Measurements from ENCODE around the gene BLTP1.
"Not testable (repeated sequence)": the region's sequence is repeated elsewhere in the genome, so short reads cannot be mapped to it uniquely, and the experiment has no call there.

Gene BLTP1

GRCh38 chr4:122151982-122152710 is at the start of gene BLTP1:
Gene BLTP1 (plus strand): TSS chr4:122152331. CDS start chr4:122170648, 18,317 bp downstream.
- DNase-seq = peak; percentile 64 to 66

GRCh38 chr4:122104184-122104583 is 47.9 kb upstream of the BLTP1 start:
- no peak for DNase-seq

GRCh38 chr4:122107680-122108079 is 44.5 kb upstream of the BLTP1 start:
- DNase-seq = no peak

- DNase-seq = not testable (repeated sequence)
These were observed 41.8 kb upstream of the BLTP1 start for GRCh38 chr4:122110304-122110703.

GRCh38 chr4:122117743-122118142 is 34.4 kb upstream of the BLTP1 start:
- DNase-seq = no peak

- no peak for DNase-seq
These were observed 33.9 kb upstream of the BLTP1 start for GRCh38 chr4:122118243-122118642.

GRCh38 chr4:122119739-122120138 is 32.4 kb upstream of the BLTP1 start:
- no peak for DNase-seq

GRCh38 chr4:122121593-122121992 is 30.5 kb upstream of the BLTP1 start:
- DNase-seq = no peak

GRCh38 chr4:122122083-122122482 is 30.0 kb upstream of the BLTP1 start:
- no peak for DNase-seq

GRCh38 chr4:122129061-122129460 is 23.1 kb upstream of the BLTP1 start:
- no peak for DNase-seq

- no peak for DNase-seq
These were observed 20.5 kb upstream of the BLTP1 start for GRCh38 chr4:122131562-122132157.

- DNase-seq = no peak
These were observed 19.2 kb upstream of the BLTP1 start for GRCh38 chr4:122132891-122133290.

- DNase-seq = no peak
These were observed 13.0 kb upstream of the BLTP1 start for GRCh38 chr4:122139139-122139538.

GRCh38 chr4:122140834-122141233 is 11.3 kb upstream of the BLTP1 start:
- DNase-seq = no peak

- no peak for DNase-seq
These were observed 9.4 kb upstream of the BLTP1 start for GRCh38 chr4:122142687-122143086.

GRCh38 chr4:122146652-122147051 is 5.5 kb upstream of the BLTP1 start:
- no peak for DNase-seq

- peak in 1 of 2 donors; percentile 51 for DNase-seq
These were observed 1.2 kb upstream of the BLTP1 start for GRCh38 chr4:122150931-122151330.

GRCh38 chr4:122152711-122153226 is 638 bp downstream of the BLTP1 start:
- peak in 1 of 2 donors; percentile 59 for DNase-seq

GRCh38 chr4:122156819-122157218 is 4.7 kb downstream of the BLTP1 start:
- no peak for DNase-seq

- no peak for DNase-seq
These were observed 11.2 kb downstream of the BLTP1 start for GRCh38 chr4:122163301-122163700.

GRCh38 chr4:122163767-122164166 is 11.6 kb downstream of the BLTP1 start:
- no peak for DNase-seq

- no peak for DNase-seq
These were observed 15.2 kb downstream of the BLTP1 start for GRCh38 chr4:122167369-122167768.

GRCh38 chr4:122170775-122171174 is 18.6 kb downstream of the BLTP1 start:
- DNase-seq = no peak

- no peak for DNase-seq
These were observed 19.2 kb downstream of the BLTP1 start for GRCh38 chr4:122171323-122171722.

Measured in bone marrow (tissue), 2 donors.